ENCODE results near the gene PDZD7. TPM values are rescaled to one million over a fixed set of nuclear protein-coding genes. Genes with fewer than 3 reads are reported as not detected.

The PDZD7 gene
- total and polyA plus RNA-seq, 9 of the 15 experiments (the other 6 are each of a cell fraction or from before 2014, with no cell fraction given), result 0.04 to 0.24 (median 0.08) TPM; not detected in 3

DNA sequence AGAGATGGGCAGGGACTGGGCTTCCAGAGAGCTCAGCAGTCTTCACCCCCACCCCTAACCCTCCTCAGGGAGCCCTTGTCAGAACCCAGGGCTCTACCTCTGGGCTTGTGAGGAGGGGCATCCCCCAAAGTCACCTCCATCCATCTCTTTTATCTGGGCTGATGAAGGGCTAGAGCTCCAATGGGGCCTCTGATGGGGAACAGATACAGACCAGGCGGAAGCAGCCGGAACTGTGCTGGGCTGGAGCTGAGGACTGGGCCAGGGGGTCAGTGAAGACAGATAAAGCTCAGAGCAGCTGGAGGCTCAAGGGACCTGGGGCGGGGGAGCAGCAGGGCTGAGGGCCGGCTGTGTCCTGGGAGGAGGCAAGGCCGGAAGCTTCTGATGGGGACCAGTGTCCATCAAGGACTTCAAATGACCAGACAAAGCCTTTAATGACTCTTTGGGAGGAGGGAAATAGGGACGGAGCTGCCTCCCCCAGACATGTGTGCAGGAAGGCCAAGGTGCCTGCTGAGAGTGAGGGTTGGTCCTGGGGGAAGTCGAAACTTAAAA lies 41.0 kb upstream of the PDZD7 start (continued):
- TF ChIP-seq, protein P1, sequence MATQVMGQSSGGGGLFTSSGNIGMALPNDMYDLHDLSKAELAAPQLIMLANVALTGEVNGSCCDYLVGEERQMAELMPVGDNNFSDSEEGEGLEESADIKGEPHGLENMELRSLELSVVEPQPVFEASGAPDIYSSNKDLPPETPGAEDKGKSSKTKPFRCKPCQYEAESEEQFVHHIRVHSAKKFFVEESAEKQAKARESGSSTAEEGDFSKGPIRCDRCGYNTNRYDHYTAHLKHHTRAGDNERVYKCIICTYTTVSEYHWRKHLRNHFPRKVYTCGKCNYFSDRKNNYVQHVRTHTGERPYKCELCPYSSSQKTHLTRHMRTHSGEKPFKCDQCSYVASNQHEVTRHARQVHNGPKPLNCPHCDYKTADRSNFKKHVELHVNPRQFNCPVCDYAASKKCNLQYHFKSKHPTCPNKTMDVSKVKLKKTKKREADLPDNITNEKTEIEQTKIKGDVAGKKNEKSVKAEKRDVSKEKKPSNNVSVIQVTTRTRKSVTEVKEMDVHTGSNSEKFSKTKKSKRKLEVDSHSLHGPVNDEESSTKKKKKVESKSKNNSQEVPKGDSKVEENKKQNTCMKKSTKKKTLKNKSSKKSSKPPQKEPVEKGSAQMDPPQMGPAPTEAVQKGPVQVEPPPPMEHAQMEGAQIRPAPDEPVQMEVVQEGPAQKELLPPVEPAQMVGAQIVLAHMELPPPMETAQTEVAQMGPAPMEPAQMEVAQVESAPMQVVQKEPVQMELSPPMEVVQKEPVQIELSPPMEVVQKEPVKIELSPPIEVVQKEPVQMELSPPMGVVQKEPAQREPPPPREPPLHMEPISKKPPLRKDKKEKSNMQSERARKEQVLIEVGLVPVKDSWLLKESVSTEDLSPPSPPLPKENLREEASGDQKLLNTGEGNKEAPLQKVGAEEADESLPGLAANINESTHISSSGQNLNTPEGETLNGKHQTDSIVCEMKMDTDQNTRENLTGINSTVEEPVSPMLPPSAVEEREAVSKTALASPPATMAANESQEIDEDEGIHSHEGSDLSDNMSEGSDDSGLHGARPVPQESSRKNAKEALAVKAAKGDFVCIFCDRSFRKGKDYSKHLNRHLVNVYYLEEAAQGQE (IDR thresholded peaks at IDR 0.05; ENCODE audit: borderline replicate concordance), result peak; percentile 33
- TF ChIP-seq, protein P1 (CRISPR knock-in tag; IDR thresholded peaks at IDR 0.05; ENCODE audit: low read depth), result no peak
- TF ChIP-seq, protein P2, sequence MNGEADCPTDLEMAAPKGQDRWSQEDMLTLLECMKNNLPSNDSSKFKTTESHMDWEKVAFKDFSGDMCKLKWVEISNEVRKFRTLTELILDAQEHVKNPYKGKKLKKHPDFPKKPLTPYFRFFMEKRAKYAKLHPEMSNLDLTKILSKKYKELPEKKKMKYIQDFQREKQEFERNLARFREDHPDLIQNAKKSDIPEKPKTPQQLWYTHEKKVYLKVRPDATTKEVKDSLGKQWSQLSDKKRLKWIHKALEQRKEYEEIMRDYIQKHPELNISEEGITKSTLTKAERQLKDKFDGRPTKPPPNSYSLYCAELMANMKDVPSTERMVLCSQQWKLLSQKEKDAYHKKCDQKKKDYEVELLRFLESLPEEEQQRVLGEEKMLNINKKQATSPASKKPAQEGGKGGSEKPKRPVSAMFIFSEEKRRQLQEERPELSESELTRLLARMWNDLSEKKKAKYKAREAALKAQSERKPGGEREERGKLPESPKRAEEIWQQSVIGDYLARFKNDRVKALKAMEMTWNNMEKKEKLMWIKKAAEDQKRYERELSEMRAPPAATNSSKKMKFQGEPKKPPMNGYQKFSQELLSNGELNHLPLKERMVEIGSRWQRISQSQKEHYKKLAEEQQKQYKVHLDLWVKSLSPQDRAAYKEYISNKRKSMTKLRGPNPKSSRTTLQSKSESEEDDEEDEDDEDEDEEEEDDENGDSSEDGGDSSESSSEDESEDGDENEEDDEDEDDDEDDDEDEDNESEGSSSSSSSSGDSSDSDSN (IDR thresholded peaks at IDR 0.05; ENCODE audit: borderline replicate concordance in 1 of 2, low read depth in 2 of 2, low read length in 2 of 2), result 0 out of 4 replicates have a peak, but pooled peaks of 1 of the 2 experiments have one; percentile 36
- TF ChIP-seq, protein P3, sequence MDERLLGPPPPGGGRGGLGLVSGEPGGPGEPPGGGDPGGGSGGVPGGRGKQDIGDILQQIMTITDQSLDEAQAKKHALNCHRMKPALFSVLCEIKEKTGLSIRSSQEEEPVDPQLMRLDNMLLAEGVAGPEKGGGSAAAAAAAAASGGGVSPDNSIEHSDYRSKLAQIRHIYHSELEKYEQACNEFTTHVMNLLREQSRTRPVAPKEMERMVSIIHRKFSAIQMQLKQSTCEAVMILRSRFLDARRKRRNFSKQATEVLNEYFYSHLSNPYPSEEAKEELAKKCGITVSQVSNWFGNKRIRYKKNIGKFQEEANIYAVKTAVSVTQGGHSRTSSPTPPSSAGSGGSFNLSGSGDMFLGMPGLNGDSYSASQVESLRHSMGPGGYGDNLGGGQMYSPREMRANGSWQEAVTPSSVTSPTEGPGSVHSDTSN (CRISPR knock-in tag; IDR thresholded peaks at IDR 0.05; ENCODE audit: low read depth), result no peak
- TF ChIP-seq, protein P3 (tag; conservative IDR thresholded peaks at IDR 0.05; ENCODE audit: low read depth), result peak; percentile 39
- peak; percentile 44; the same call in 1 of the 2 replicates for TF ChIP-seq TEAD4 (IDR thresholded peaks at IDR 0.05; ENCODE audit: low read length)
- TF ChIP-seq TEAD4 (CRISPR knock-in tag; IDR thresholded peaks at IDR 0.05; ENCODE audit: borderline replicate concordance), result no peak
- TF ChIP-seq, protein P4, sequence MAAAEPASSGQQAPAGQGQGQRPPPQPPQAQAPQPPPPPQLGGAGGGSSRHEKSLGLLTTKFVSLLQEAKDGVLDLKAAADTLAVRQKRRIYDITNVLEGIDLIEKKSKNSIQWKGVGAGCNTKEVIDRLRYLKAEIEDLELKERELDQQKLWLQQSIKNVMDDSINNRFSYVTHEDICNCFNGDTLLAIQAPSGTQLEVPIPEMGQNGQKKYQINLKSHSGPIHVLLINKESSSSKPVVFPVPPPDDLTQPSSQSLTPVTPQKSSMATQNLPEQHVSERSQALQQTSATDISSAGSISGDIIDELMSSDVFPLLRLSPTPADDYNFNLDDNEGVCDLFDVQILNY (CRISPR knock-in tag; IDR thresholded peaks at IDR 0.05), result no peak
- no peak for TF ChIP-seq PHTF2 (CRISPR knock-in tag; IDR thresholded peaks at IDR 0.05)
- TF ChIP-seq, protein P5, sequence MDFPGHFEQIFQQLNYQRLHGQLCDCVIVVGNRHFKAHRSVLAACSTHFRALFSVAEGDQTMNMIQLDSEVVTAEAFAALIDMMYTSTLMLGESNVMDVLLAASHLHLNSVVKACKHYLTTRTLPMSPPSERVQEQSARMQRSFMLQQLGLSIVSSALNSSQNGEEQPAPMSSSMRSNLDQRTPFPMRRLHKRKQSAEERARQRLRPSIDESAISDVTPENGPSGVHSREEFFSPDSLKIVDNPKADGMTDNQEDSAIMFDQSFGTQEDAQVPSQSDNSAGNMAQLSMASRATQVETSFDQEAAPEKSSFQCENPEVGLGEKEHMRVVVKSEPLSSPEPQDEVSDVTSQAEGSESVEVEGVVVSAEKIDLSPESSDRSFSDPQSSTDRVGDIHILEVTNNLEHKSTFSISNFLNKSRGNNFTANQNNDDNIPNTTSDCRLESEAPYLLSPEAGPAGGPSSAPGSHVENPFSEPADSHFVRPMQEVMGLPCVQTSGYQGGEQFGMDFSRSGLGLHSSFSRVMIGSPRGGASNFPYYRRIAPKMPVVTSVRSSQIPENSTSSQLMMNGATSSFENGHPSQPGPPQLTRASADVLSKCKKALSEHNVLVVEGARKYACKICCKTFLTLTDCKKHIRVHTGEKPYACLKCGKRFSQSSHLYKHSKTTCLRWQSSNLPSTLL (IDR thresholded peaks at IDR 0.05), result no peak
- peak; percentile 54 for TF ChIP-seq MEIS2 (IDR thresholded peaks at IDR 0.05; ENCODE audit: partially characterized antibody)
